LNCaP clone FGC (cell line): ENCODE measurements around the gene COP1.

ENCODE experiments used
- DNase-seq: peaks from one replicate; pipeline ENCODE4 v3.0.0-alpha.2; 2011; ENCODE audit warnings: low read depth
- H3K4me3 ChIP-seq: 2 replicates; pipeline ENCODE4 v1.5.1; 2011; ENCODE audit warnings: mild to moderate bottlenecking, low read depth, low read length, control low read depth
- CTCF ChIP-seq: IDR thresholded peaks from 2 replicates; pipeline ENCODE4 v1.5.1; 2012; ENCODE audit warnings: mild to moderate bottlenecking; ENCODE audit not compliant: control insufficient read depth, insufficient read depth; ENCODE audit errors: extremely low read depth

COP1 gene

GRCh38 chr1:176199707-176200106, 7.4 kb downstream of the COP1 start:
- no peak overlapping the region for H3K4me3 ChIP-seq
- DNase-seq, result no peak
- no peak for TF ChIP-seq CTCF

GRCh38 chr1:176198413-176198812, 8.7 kb downstream of the COP1 start:
- no peak overlapping the region for H3K4me3 ChIP-seq
- DNase-seq, result no peak
- no peak for TF ChIP-seq CTCF

GRCh38 chr1:176196728-176197127, 10.4 kb downstream of the COP1 start:
- no peak overlapping the region for H3K4me3 ChIP-seq
- DNase-seq, result no peak
- no peak for TF ChIP-seq CTCF

- DNase-seq, result no peak
- no peak overlapping the region for H3K4me3 ChIP-seq
- no peak for TF ChIP-seq CTCF
These were observed 11.5 kb downstream of the COP1 start for GRCh38 chr1:176195547-176195946.

GRCh38 chr1:176193663-176194062, 13.4 kb downstream of the COP1 start:
- no peak overlapping the region for H3K4me3 ChIP-seq
- DNase-seq, result no peak
- no peak for TF ChIP-seq CTCF

GRCh38 chr1:176193023-176193422, 14.1 kb downstream of the COP1 start:
- DNase-seq, result no peak
- no peak overlapping the region for H3K4me3 ChIP-seq
- TF ChIP-seq CTCF, result no peak

GRCh38 chr1:176188604-176189003, 18.5 kb downstream of the COP1 start:
- no peak for TF ChIP-seq CTCF
- no peak for DNase-seq
- H3K4me3 ChIP-seq, result no peak overlapping the region
